A549 (cell line): Measurements from ENCODE around the gene RAMP1. TPM values are rescaled to one million over a fixed set of nuclear protein-coding genes. Genes with fewer than 3 reads are reported as not detected.

Experiments used
- ATAC-seq, 2 experiments: fragments of 200-7000 bp in 1 of 2; fragments of >200 bp in 1 of 2; cut with Nextera tagmentation in 1 of 2; cut with Tn5 transposase in 1 of 2; 3 replicates each; pipeline versions ENCODE4 v1.8.0 to v1.9.1; 2018 to 2020; ENCODE audit warnings: mild to moderate bottlenecking in 1 of 2, moderate library complexity in 1 of 2
- CTCF ChIA-PET: fragments of 300-600 bp; sonication (Branson Sonifier 250); formaldehyde crosslinking; extraction: SDS; loops from one replicate; lab custom pipeline; 2021; ENCODE audit warnings: antibody characterized with exemption, inconsistent platforms; lab: Yijun Ruan, JAX
- POLR2A ChIA-PET: fragments of 350-600 bp; formaldehyde crosslinking; extraction: SDS; loops from one replicate; lab custom pipeline; 2021; ENCODE audit warnings: antibody characterized with exemption, inconsistent platforms; lab: Yijun Ruan, JAX
- DNase-seq, 2 experiments: peaks; one replicate each; pipeline versions ENCODE4 v3.0.0 to v3.0.0-alpha.2; 2011 to 2016; ENCODE audit warnings: low read depth in 1 of 2, low spot score in 1 of 2
- FAIRE-seq: peaks from 2 replicates; lab custom pipeline; 2011; peaks lifted over from hg19 to GRCh38; lab: Jason Lieb, UNC
- H3K27ac ChIP-seq, 2 experiments: fragments of >200 bp; sonication (Bioruptor Twin); formaldehyde crosslinking; 3 replicates each; pipeline ENCODE4 v1.5.1; 2016 to 2017
- H3K4me1 ChIP-seq: fragments of >200 bp; sonication (Bioruptor Twin); formaldehyde crosslinking; 3 replicates; pipeline ENCODE4 v1.6.1; 2016
- H3K4me2 ChIP-seq: fragments of >200 bp; sonication (Bioruptor Twin); formaldehyde crosslinking; 3 replicates; pipeline ENCODE4 v1.6.1; 2016
- H3K4me3 ChIP-seq: fragments of >200 bp; sonication (Bioruptor Twin); formaldehyde crosslinking; 3 replicates; pipeline ENCODE4 v1.5.1; 2016
- H3K9me3 ChIP-seq: fragments of >200 bp; sonication (Bioruptor Twin); formaldehyde crosslinking; 3 replicates; pipeline ENCODE4 v1.6.1; 2016
- CBX2 ChIP-seq: fragments of 200-600 bp; sonication (generic); IDR thresholded peaks from 2 replicates; pipeline ENCODE4 v1.6.1; 2016; ENCODE audit warnings: low read depth, mild to moderate bottlenecking, borderline replicate concordance
- CBX8 ChIP-seq: fragments of 200-600 bp; sonication (generic); IDR thresholded peaks from 2 replicates; pipeline ENCODE4 v1.6.1; 2016
- CHD2 ChIP-seq: fragments of 150-350 bp; IDR thresholded peaks from 2 replicates; pipeline ENCODE4 v1.6.1; 2014; ENCODE audit warnings: low read length; ENCODE audit not compliant: partially characterized antibody
- EHMT2 ChIP-seq: fragments of 200-600 bp; sonication (generic); IDR thresholded peaks from 2 replicates; pipeline ENCODE4 v1.6.1; 2016; ENCODE audit warnings: antibody characterized with exemption, low read depth, mild to moderate bottlenecking, moderate library complexity
- EP300 ChIP-seq, 2 experiments: fragments of >200 bp; sonication (Bioruptor Twin); formaldehyde crosslinking; IDR thresholded peaks; 2 replicates in 1 of 2; 3 replicates in 1 of 2; pipeline ENCODE4 v1.6.1; 2016 to 2017
- FOSB ChIP-seq: fragments of 250-450 bp; sonication (Bioruptor Pico); IDR thresholded peaks from 2 replicates; pipeline ENCODE4 v1.5.0; 2020; ENCODE audit warnings: mild to moderate bottlenecking, moderate library complexity
- GATA3 ChIP-seq: IDR thresholded peaks from 2 replicates; pipeline ENCODE4 v1.6.1; 2012; ENCODE audit warnings: borderline replicate concordance
- HOXB13 ChIP-seq: fragments of 250-450 bp; sonication (Bioruptor Pico); IDR thresholded peaks from 2 replicates; pipeline ENCODE4 v1.5.0; 2020; ENCODE audit warnings: low read depth, mild to moderate bottlenecking, moderate library complexity
- JUN ChIP-seq, 2 experiments: fragments of >200 bp; sonication (Bioruptor Twin); formaldehyde crosslinking; IDR thresholded peaks; 2 replicates in 1 of 2; 3 replicates in 1 of 2; pipeline ENCODE4 v1.6.1; 2016 to 2017
- KDM1A ChIP-seq: fragments of 200-600 bp; sonication (generic); IDR thresholded peaks from 2 replicates; pipeline ENCODE4 v1.6.1; 2016; ENCODE audit warnings: low read depth, mild to moderate bottlenecking
- MAZ ChIP-seq: fragments of 150-350 bp; IDR thresholded peaks from 2 replicates; pipeline ENCODE4 v1.6.1; 2014; ENCODE audit warnings: antibody characterized with exemption, low read depth, low read length, borderline replicate concordance
- MYC ChIP-seq: IDR thresholded peaks from 2 replicates; pipeline ENCODE4 v1.6.1; 2012; ENCODE audit warnings: mild to moderate bottlenecking, inconsistent platforms, low read length, improper control_type of control experiment, borderline replicate concordance
- NPAS2 ChIP-seq: fragments of 250-450 bp; sonication (Bioruptor Pico); IDR thresholded peaks from 2 replicates; pipeline ENCODE4 v1.8.0; 2022; ENCODE audit warnings: mild to moderate bottlenecking, moderate library complexity, borderline replicate concordance
- NR3C1 ChIP-seq: fragments of >200 bp; sonication (Bioruptor Twin); formaldehyde crosslinking; IDR thresholded peaks from 3 replicates; pipeline ENCODE4 v1.6.1; 2017
- PHF8 ChIP-seq: fragments of 200-600 bp; sonication (generic); IDR thresholded peaks from 2 replicates; pipeline ENCODE4 v1.6.1; 2016; ENCODE audit warnings: low read depth, mild to moderate bottlenecking, antibody characterized with exemption, moderate library complexity, borderline replicate concordance
- POLR2A ChIP-seq: IDR thresholded peaks from 2 replicates; pipeline ENCODE4 v1.6.1; 2012; ENCODE audit warnings: mild to moderate bottlenecking, low read length
- RARB ChIP-seq: fragments of 250-450 bp; sonication (Bioruptor Pico); IDR thresholded peaks from 2 replicates; pipeline ENCODE4 v1.8.0; 2021; ENCODE audit warnings: mild to moderate bottlenecking, moderate library complexity
- RFX5 ChIP-seq: fragments of 450-650 bp; IDR thresholded peaks from 2 replicates; pipeline ENCODE4 v1.7.1; 2014; ENCODE audit warnings: antibody characterized with exemption, mild to moderate bottlenecking, moderate library complexity
- TFCP2L1 ChIP-seq: fragments of 250-450 bp; sonication (Bioruptor Pico); IDR thresholded peaks from 2 replicates; pipeline ENCODE4 v1.5.0; 2021; ENCODE audit warnings: mild to moderate bottlenecking
- WGBS: methylation state at CpG from one replicate; pipeline ENCODE4 v1.1.6; 2017; ENCODE audit errors: missing lambda C conversion rate; 5-methylcytosine and 5-hydroxymethylcytosine counted together
- polyA plus RNA-seq, 4 experiments: library from polyadenylated mRNA; depleted of rRNA in 3 of 4; stranded (reverse); fragments of >200 nt; fragmentation: RNase III in 1 of 4; extraction: RNeasy Plus Mini Kit Qiagen cat#74134 plus additional on column Dnase treatment in 1 of 4; gene quantifications; 2 replicates in 3 of 4; 3 replicates in 1 of 4; pipeline ENCODE4 v1.2.3, GENCODE V29; 2011 to 2017
- TF ChIP-seq, protein P1 (sequence below): fragments of >200 bp; sonication (Bioruptor Twin); formaldehyde crosslinking; IDR thresholded peaks from 3 replicates; pipeline ENCODE4 v1.5.1; 2016
- TF ChIP-seq, protein P2 (sequence below): fragments of >200 bp; sonication (Bioruptor Twin); formaldehyde crosslinking; IDR thresholded peaks from 3 replicates; pipeline ENCODE4 v1.6.1; 2016

RAMP1 gene
- polyA plus RNA-seq, 2 of the 4 experiments (the other 2 are of a cell fraction) = not detected

DNA sequence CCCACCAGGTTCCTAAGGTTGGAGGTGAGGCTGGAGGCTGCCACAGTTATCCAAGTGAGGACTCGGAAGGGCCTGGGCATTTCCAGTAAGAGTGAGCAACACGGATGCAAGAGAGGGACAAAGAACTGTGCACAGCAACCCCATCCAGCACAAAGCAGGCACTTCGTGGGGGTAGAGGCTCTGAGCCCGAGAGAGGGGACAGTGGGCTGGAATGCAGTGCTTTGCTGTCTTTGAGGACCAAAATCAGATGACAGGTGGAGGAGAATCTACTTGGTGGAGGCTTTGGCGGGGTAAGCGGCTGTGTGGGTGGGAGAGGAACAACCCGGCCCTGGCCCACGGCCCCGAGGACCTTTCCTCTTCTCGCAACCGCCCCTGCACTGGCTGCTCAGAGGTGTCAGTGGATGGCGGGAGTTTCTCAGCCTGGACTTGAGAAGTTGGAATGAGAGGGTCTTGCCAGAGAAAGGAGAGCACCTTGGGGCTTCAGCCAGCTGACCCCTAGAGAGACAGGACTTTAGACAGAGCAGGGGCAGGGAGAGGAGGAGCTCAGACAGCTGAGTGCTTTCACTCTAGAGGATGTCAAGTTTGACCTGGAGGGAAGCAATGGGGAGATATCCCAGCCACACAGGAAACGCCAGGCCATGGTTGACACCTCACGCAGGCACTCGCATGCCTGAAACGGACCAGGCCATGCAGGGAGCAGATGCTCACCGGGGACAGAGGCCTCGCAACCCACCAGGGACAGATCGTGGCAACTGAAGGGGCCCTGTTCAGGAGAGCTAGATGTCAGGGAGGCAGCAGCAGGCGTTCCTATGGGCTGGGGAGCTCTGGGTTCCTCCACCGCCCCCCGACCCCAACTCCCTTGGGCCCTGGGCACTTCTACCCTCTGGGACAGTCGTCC, 11.6 kb downstream of the RAMP1 start:
- FAIRE-seq (no peak), ATAC-seq (no peak), DNase-seq (no peak)
- Histone ChIP-seq H3K4me2 (no peak overlapping the region), H3K27ac (no peak overlapping the region), H3K9me3 (no peaks in the 10 kb centered on the region), H3K4me3 (no peak overlapping the region), H3K4me1 (peaks cover 28% of the 10 kb centered on the region)
- ChIA-PET POLR2A (no interaction called here), CTCF (no interaction called here)
- WGBS = 76% methylated on average over 20 of the region's 23 CpGs
- no peak for TF ChIP-seq NR3C1
- TF ChIP-seq EP300 (IDR thresholded peaks at IDR 0.05) = no peak
- TF ChIP-seq TFCP2L1 = no peak

DNA sequence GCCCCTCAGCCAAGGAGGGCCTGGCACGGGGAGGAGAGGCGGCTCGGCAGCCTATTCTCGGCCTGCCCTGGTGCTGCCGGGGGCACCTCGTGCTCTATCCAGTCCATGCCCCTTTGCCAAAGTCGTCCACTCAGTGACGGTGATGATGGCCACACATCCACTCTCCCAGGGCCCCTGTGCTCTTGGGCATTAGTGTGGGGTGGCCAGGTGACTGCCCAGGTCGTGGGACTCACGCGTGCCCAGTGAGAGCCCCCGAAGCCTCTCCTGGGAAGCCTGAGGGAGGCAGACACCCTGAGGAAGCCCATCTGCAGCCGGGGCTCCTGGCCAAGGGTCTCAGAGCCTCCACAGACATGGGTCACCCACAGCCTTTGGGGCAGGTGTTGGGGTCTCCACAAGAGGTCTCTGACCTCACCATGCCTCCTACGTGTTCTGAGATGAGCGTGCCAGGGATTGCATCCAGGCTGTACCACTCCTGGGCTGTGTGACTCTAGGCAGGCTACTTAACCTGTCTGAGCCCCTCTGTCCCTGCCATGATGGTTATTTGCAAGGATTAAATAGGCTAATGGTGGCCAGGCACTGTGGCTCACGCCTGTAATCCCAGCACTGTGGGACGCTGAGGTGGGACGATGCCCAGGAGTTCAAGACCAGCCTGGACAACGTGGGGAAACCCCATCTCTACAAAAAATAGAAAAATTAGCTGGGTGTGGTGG, 12.9 kb downstream of the RAMP1 start:
- no peaks in the 10 kb centered on the region for H3K9me3 ChIP-seq
- no peak for ATAC-seq
- H3K4me3 ChIP-seq = no peak overlapping the region
- POLR2A ChIA-PET = no interaction called here
- TF ChIP-seq HOXB13 (CRISPR knock-in tag) (no peak), POLR2A (no peak), RARB (CRISPR knock-in tag) (no peak), CBX8 (no peak), KDM1A (no peak), FOSB (CRISPR knock-in tag) (no peak), CHD2 (no peak)
- no peak for DNase-seq
- 71% methylated on average over 14 of the region's 19 CpGs for WGBS
- CTCF ChIA-PET = no interaction called here
- peaks cover 21% of the 10 kb centered on the region for H3K4me1 ChIP-seq
- H3K27ac ChIP-seq = peak overlapping the region in 1 of 2 experiments; percentile 19; a peak in 1 of 6 replicates
- FAIRE-seq = no peak
- no peak overlapping the region for H3K4me2 ChIP-seq

DNA sequence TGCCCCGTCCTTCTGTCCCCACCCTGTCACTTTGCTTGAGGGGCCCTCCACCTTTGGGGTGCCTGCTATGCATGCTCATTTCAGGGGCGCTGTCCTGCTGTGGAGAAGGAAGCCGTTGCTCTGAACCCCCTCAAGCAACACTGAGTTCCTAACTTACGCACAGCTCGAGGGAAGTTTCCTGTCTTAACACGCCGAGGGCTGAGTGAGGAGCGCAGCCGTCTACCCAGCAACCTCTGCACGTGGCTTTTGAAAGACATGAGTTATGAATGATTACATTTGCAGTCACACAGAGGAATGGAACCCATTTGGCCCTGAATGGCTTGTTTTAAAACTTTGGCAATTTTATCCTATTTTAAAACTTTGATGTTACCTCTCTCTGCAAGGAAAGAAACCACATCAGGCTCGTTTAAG, 14.0 kb downstream of the RAMP1 start:
- WGBS = 78% methylated on average over 11 of the region's 11 CpGs
- no peak for TF ChIP-seq PHF8
- TF ChIP-seq, protein P1, sequence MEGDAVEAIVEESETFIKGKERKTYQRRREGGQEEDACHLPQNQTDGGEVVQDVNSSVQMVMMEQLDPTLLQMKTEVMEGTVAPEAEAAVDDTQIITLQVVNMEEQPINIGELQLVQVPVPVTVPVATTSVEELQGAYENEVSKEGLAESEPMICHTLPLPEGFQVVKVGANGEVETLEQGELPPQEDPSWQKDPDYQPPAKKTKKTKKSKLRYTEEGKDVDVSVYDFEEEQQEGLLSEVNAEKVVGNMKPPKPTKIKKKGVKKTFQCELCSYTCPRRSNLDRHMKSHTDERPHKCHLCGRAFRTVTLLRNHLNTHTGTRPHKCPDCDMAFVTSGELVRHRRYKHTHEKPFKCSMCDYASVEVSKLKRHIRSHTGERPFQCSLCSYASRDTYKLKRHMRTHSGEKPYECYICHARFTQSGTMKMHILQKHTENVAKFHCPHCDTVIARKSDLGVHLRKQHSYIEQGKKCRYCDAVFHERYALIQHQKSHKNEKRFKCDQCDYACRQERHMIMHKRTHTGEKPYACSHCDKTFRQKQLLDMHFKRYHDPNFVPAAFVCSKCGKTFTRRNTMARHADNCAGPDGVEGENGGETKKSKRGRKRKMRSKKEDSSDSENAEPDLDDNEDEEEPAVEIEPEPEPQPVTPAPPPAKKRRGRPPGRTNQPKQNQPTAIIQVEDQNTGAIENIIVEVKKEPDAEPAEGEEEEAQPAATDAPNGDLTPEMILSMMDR = no peak
- no peak overlapping the region for H3K4me3 ChIP-seq
- no peaks in the 10 kb centered on the region for H3K9me3 ChIP-seq
- no peak overlapping the region for H3K4me2 ChIP-seq
- DNase-seq (no peak), ATAC-seq (no peak), FAIRE-seq (no peak)
- H3K4me1 ChIP-seq = peaks cover 21% of the 10 kb centered on the region
- ChIA-PET POLR2A (no interaction called here), CTCF (interaction anchor here (1.0 to 1.7 kb wide), 2 partner anchors 8 to 15 kb away, joined by 3 read pairs; no protein-coding TSS in a partner anchor)
- peak overlapping the region in 1 of 2 experiments; percentile 83; a peak in 3 of 6 replicates for H3K27ac ChIP-seq

DNA sequence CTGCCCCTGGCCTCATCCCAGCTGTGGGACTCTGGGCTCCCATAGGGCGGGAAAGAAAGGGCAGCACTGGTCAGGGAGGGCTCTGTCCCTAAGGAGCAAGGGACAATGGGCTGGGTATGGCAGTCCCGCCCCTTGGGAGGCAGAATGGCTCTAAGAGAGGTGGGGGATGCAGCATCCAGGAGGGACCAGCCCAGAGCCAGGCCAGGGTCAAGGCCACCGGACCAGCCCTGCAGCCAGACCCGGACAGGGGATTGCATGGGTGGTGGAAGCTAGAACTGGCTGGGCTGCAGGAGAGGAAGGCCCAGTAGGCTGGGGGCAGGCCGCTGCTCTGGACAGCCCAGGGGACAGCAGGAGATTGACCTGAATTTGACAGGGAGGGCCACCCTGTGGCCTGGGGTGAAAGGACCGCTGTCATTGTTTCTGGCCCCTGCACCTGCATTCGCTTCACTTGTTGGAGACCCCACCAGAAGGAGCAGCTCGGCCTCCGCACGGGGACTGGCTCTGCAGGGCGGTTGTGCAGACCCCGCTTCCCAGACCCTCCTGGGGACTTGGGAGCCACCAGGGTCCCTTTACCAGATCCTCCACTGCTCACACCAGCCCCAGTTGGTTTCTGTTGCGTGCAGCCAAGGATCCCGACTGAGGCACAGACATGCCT, 14.6 kb downstream of the RAMP1 start:
- ChIA-PET POLR2A (no interaction called here), CTCF (interaction anchor here (1.0 to 1.7 kb wide), 2 partner anchors 9 to 16 kb away, joined by 3 read pairs; no protein-coding TSS in a partner anchor)
- peak in 1 of 2 experiments; percentile 11; a peak in 3 of 6 replicates for ATAC-seq
- FAIRE-seq = no peak
- H3K4me2 ChIP-seq = peak overlapping the region; percentile 65
- H3K9me3 ChIP-seq = no peaks in the 10 kb centered on the region
- H3K27ac ChIP-seq = peak overlapping the region; percentile 58 to 83; a peak in 4 of 6 replicates
- WGBS = 83% methylated on average over 12 of the region's 14 CpGs
- no peak for DNase-seq
- H3K4me3 ChIP-seq = no peak overlapping the region
- peaks cover 21% of the 10 kb centered on the region for H3K4me1 ChIP-seq
- TF ChIP-seq, protein P1 = no peak
- TF ChIP-seq GATA3 = no peak
- no peak for TF ChIP-seq HOXB13 (CRISPR knock-in tag)
- no peak for TF ChIP-seq MYC
- TF ChIP-seq KDM1A = no peak
- no peak for TF ChIP-seq NPAS2
- TF ChIP-seq RFX5 = no peak
- TF ChIP-seq JUN (IDR thresholded peaks at IDR 0.05) = no peak
- no peak for TF ChIP-seq MAZ
- TF ChIP-seq EHMT2 = no peak
- no peak for TF ChIP-seq CBX2
- TF ChIP-seq, protein P2, sequence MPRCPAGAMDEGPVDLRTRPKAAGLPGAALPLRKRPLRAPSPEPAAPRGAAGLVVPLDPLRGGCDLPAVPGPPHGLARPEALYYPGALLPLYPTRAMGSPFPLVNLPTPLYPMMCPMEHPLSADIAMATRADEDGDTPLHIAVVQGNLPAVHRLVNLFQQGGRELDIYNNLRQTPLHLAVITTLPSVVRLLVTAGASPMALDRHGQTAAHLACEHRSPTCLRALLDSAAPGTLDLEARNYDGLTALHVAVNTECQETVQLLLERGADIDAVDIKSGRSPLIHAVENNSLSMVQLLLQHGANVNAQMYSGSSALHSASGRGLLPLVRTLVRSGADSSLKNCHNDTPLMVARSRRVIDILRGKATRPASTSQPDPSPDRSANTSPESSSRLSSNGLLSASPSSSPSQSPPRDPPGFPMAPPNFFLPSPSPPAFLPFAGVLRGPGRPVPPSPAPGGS = no peak
